NCI-H510A (cell line): ENCODE results near the gene CORT.
A peak's percentile ranks its signal among the peaks of the same experiment; 100 is the strongest.
"Not testable (repeated sequence)": the region's sequence is repeated elsewhere in the genome, so short reads cannot be mapped to it uniquely, and the experiment has no call there.

Source experiments
- DNase-seq: peaks from one replicate; lab custom pipeline; 2025; lab: John Stamatoyannopoulos, UW

CORT gene

GRCh38 chr1:10438677-10439163, 11.1 kb upstream of the CORT start:
- DNase-seq: peak; percentile 71

GRCh38 chr1:10440305-10440704, 9.5 kb upstream of the CORT start:
- no peak for DNase-seq

- DNase-seq: no peak
Observed at GRCh38 chr1:10440794-10441193, 9.0 kb upstream of the CORT start.

GRCh38 chr1:10444248-10444647, 5.6 kb upstream of the CORT start:
- DNase-seq: no peak

- DNase-seq: no peak
Observed at GRCh38 chr1:10444795-10445397, 4.9 kb upstream of the CORT start.

- no peak for DNase-seq
Observed at GRCh38 chr1:10446790-10447422, 2.9 kb upstream of the CORT start.

- no peak for DNase-seq
Observed at GRCh38 chr1:10450156-10450814, 454 bp downstream of the CORT start.

GRCh38 chr1:10450836-10451235, 1.0 kb downstream of the CORT start:
- DNase-seq: no peak

GRCh38 chr1:10451287-10451686, 1.5 kb downstream of the CORT start:
- DNase-seq: no peak

GRCh38 chr1:10456048-10456447, 6.2 kb downstream of the CORT start:
- DNase-seq: no peak

GRCh38 chr1:10456661-10457060, 6.8 kb downstream of the CORT start:
- DNase-seq: no peak

- DNase-seq: not testable (repeated sequence)
Observed at GRCh38 chr1:10457462-10457861, 7.6 kb downstream of the CORT start.

GRCh38 chr1:10457875-10458274, 8.0 kb downstream of the CORT start:
- no peak for DNase-seq

- peak; percentile 78 for DNase-seq
Observed at GRCh38 chr1:10459184-10459583, 9.4 kb downstream of the CORT start.

- no peak for DNase-seq
Observed at GRCh38 chr1:10467078-10467477, 17.2 kb downstream of the CORT start.

- DNase-seq: no peak
Observed at GRCh38 chr1:10470043-10470442, 20.2 kb downstream of the CORT start.

- DNase-seq: no peak
Observed at GRCh38 chr1:10471411-10472219, 21.8 kb downstream of the CORT start.

- DNase-seq: peak; percentile 100
Observed at GRCh38 chr1:10472220-10473144, 22.7 kb downstream of the CORT start, which contains the start of gene DFFA. Gene DFFA (minus strand): TSS chr1:10472529. CDS start chr1:10472458, 71 bp downstream.

GRCh38 chr1:10473145-10473765, 23.4 kb downstream of the CORT start:
- DNase-seq: no peak

- DNase-seq: not testable (repeated sequence)
Observed at GRCh38 chr1:10474309-10474612, 24.4 kb downstream of the CORT start.
